HG03066 (cell line): Measurements from ENCODE around the gene SLC49A4.

Experiments
- ATAC-seq: cut with Tn5 transposase; IDR thresholded peaks from one replicate; pipeline ENCODE4 v1.9.1; 2021; ENCODE audit warnings: low read depth; ENCODE audit not compliant: unreplicated experiment

The SLC49A4 gene

GRCh38 chr3:122784436-122784835 lies 10.4 kb upstream of the SLC49A4 start:
- ATAC-seq = no peak

GRCh38 chr3:122785231-122785630 lies 9.6 kb upstream of the SLC49A4 start:
- ATAC-seq = no peak

- ATAC-seq = no peak
These were observed 8.8 kb upstream of the SLC49A4 start for GRCh38 chr3:122786066-122786465.

- ATAC-seq = no peak
These were observed 7.0 kb upstream of the SLC49A4 start for GRCh38 chr3:122787872-122788271.

GRCh38 chr3:122789585-122790273 lies 5.1 kb upstream of the SLC49A4 start:
- no peak for ATAC-seq

- peak; percentile 61 for ATAC-seq
These were observed 1.1 kb upstream of the SLC49A4 start, which contains the start of gene HSPBAP1 for GRCh38 chr3:122793568-122794416. TSS of gene HSPBAP1 (minus strand) at chr3:122793831. CDS start at chr3:122793680, 151 bp downstream.

- no peak for ATAC-seq
These were observed 438 bp upstream of the SLC49A4 start for GRCh38 chr3:122794483-122794778.

- ATAC-seq = no peak
These were observed 866 bp downstream of the SLC49A4 start for GRCh38 chr3:122795674-122796195.

GRCh38 chr3:122797291-122797690 lies 2.4 kb downstream of the SLC49A4 start:
- ATAC-seq = no peak

- no peak for ATAC-seq
These were observed 4.5 kb downstream of the SLC49A4 start for GRCh38 chr3:122799322-122799721.

GRCh38 chr3:122800031-122800430 lies 5.2 kb downstream of the SLC49A4 start:
- ATAC-seq = no peak

- ATAC-seq = no peak
These were observed 5.9 kb downstream of the SLC49A4 start for GRCh38 chr3:122800706-122801237.

- no peak for ATAC-seq
These were observed 7.5 kb downstream of the SLC49A4 start for GRCh38 chr3:122802323-122802722.

GRCh38 chr3:122803977-122804376 lies 9.1 kb downstream of the SLC49A4 start:
- ATAC-seq = no peak

- ATAC-seq = no peak
These were observed 15.9 kb downstream of the SLC49A4 start for GRCh38 chr3:122810734-122811133.

- ATAC-seq = no peak
These were observed 21.7 kb downstream of the SLC49A4 start for GRCh38 chr3:122816587-122816986.

- no peak for ATAC-seq
These were observed 29.9 kb downstream of the SLC49A4 start for GRCh38 chr3:122824465-122825381.

GRCh38 chr3:122825460-122825859 lies 30.6 kb downstream of the SLC49A4 start:
- ATAC-seq = no peak

- no peak for ATAC-seq
These were observed 31.4 kb downstream of the SLC49A4 start for GRCh38 chr3:122826278-122826677.

- ATAC-seq = no peak
These were observed 33.4 kb downstream of the SLC49A4 start for GRCh38 chr3:122828281-122828680.
